HG03097 (cell line): ENCODE data around the gene SPATA31D1.

Experiments
- ATAC-seq: cut with Tn5 transposase; IDR thresholded peaks from one replicate; pipeline ENCODE4 v1.9.1; 2021; ENCODE audit not compliant: unreplicated experiment, low FRiP score

SPATA31D1 gene

GRCh38 chr9:82020331-82020730 is 31.8 kb downstream of the SPATA31D1 start:
- no peak for ATAC-seq

- no peak for ATAC-seq
Observed at GRCh38 chr9:82021198-82021597, 32.6 kb downstream of the SPATA31D1 start.

GRCh38 chr9:82022121-82022520 is 33.5 kb downstream of the SPATA31D1 start:
- ATAC-seq: no peak

- ATAC-seq: no peak
Observed at GRCh38 chr9:82024908-82025307, 36.3 kb downstream of the SPATA31D1 start.

- ATAC-seq: no peak
Observed at GRCh38 chr9:82031538-82032280, 43.1 kb downstream of the SPATA31D1 start.

- no peak for ATAC-seq
Observed at GRCh38 chr9:82034956-82035731, 46.6 kb downstream of the SPATA31D1 start.

GRCh38 chr9:82036086-82036485 is 47.5 kb downstream of the SPATA31D1 start:
- ATAC-seq: no peak

GRCh38 chr9:82037126-82037525 is 48.6 kb downstream of the SPATA31D1 start:
- no peak for ATAC-seq

GRCh38 chr9:82038897-82039296 is 50.3 kb downstream of the SPATA31D1 start:
- no peak for ATAC-seq
